H1 (cell line): Measurements from ENCODE around the gene YY1AP1. TPM values are rescaled to one million over a fixed set of nuclear protein-coding genes. Genes with fewer than 3 reads are reported as not detected.

ENCODE experiments used
- CTCF ChIA-PET: fragments of 300-600 bp; sonication (Branson Sonifier 250); formaldehyde crosslinking; loops from one replicate; lab custom pipeline; 2021; ENCODE audit not compliant: partially characterized antibody; lab: Charles Lee
- POLR2A ChIA-PET: fragments of 300-600 bp; sonication (Branson Sonifier 250); formaldehyde crosslinking; loops from one replicate; lab custom pipeline; 2021; ENCODE audit warnings: inconsistent platforms; ENCODE audit not compliant: partially characterized antibody; lab: Charles Lee
- DNase-seq, 2 experiments: peaks; one replicate each; pipeline versions ENCODE4 v3.0.0 to v3.0.0-alpha.2; 2010 to 2022; ENCODE audit warnings: low spot score in 2 of 2, low read depth in 1 of 2, mixed read lengths in 1 of 2
- FAIRE-seq: peaks from 2 replicates; lab custom pipeline; 2011; peaks lifted over from hg19 to GRCh38; lab: Jason Lieb, UNC
- H2AFZ ChIP-seq: 2 replicates; pipeline ENCODE4 v1.8.1; 2012; ENCODE audit warnings: low read length, inconsistent platforms
- H2AK5ac ChIP-seq: 2 replicates; pipeline ENCODE4 v1.6.1; 2013; ENCODE audit warnings: low read depth, low read length
- H2BK120ac ChIP-seq: replicated peaks from 2 replicates; pipeline ENCODE3; 2013; ENCODE audit warnings: low read depth, low read length, inconsistent platforms
- H2BK12ac ChIP-seq: 2 replicates; pipeline ENCODE4 v1.6.1; 2013; ENCODE audit warnings: low read depth, low read length
- H2BK15ac ChIP-seq: 2 replicates; pipeline ENCODE4 v1.6.1; 2013; ENCODE audit warnings: low read length
- H2BK20ac ChIP-seq: 2 replicates; pipeline ENCODE4 v1.6.1; 2013; ENCODE audit warnings: low read length
- H2BK5ac ChIP-seq: 2 replicates; pipeline ENCODE4 v1.6.1; 2013; ENCODE audit warnings: low read depth, low read length
- H3K14ac ChIP-seq: 2 replicates; pipeline ENCODE4 v1.6.1; 2013; ENCODE audit warnings: inconsistent platforms; ENCODE audit not compliant: insufficient read length
- H3K18ac ChIP-seq: 2 replicates; pipeline ENCODE4 v1.6.1; 2013; ENCODE audit warnings: low read length; ENCODE audit errors: extremely low read depth
- H3K23ac ChIP-seq: 2 replicates; pipeline ENCODE4 v1.6.1; 2013; ENCODE audit warnings: inconsistent platforms; ENCODE audit not compliant: insufficient read length
- H3K23me2 ChIP-seq: 2 replicates; pipeline ENCODE4 v1.6.1; 2013; ENCODE audit warnings: low read depth, low read length
- H3K27ac ChIP-seq: 2 replicates; pipeline ENCODE4 v1.6.1; 2011; ENCODE audit warnings: low read depth, low read length, inconsistent platforms
- H3K27me3 ChIP-seq, 4 experiments: replicated peaks in 1 of 4; 1 replicate in 1 of 4; 2 replicates in 3 of 4; pipeline versions ENCODE4 v1.6.1 to v1.8.1; 2011 to 2013; ENCODE audit warnings: low read length in 3 of 4, mild to moderate bottlenecking in 3 of 4, inconsistent platforms in 2 of 4, mixed read lengths in 2 of 4, moderate library complexity in 1 of 4; ENCODE audit not compliant: control insufficient read depth in 3 of 4, insufficient read depth in 3 of 4; ENCODE audit errors: extremely low read depth in 1 of 4
- H3K36me3 ChIP-seq, 4 experiments: 2 replicates each; pipeline versions ENCODE4 v1.6.1 to v1.8.1; 2011 to 2013; ENCODE audit warnings: mild to moderate bottlenecking in 4 of 4, low read length in 3 of 4, moderate library complexity in 2 of 4, control low read depth in 1 of 4, inconsistent platforms in 1 of 4; ENCODE audit not compliant: insufficient read depth in 4 of 4, control insufficient read depth in 2 of 4
- H3K4ac ChIP-seq: replicated peaks from 2 replicates; pipeline ENCODE3; 2013; ENCODE audit warnings: low read length, low read depth, mixed read lengths, inconsistent platforms; ENCODE audit not compliant: insufficient read length
- H3K4me1 ChIP-seq, 4 experiments: replicated peaks in 1 of 4; 1 replicate in 1 of 4; 2 replicates in 3 of 4; pipeline versions ENCODE4 v1.6.1 to v1.8.1; 2011 to 2013; ENCODE audit warnings: low read length in 3 of 4, inconsistent platforms in 2 of 4, mixed read lengths in 1 of 4; ENCODE audit not compliant: insufficient read depth in 4 of 4, control insufficient read depth in 3 of 4
- H3K4me2 ChIP-seq, 2 experiments: 2 replicates each; pipeline versions ENCODE4 v1.6.1 to v1.8.1; 2011 to 2013; ENCODE audit warnings: low read depth in 2 of 2, low read length in 2 of 2, control low read depth in 1 of 2, inconsistent platforms in 1 of 2, mild to moderate bottlenecking in 1 of 2; ENCODE audit not compliant: insufficient read depth in 1 of 2
- H3K4me3 ChIP-seq, 4 experiments: fragments of 200-600, 300-600 bp in 1 of 4; sonication (generic), shearing (Covaris generic), sonication (Bioruptor Twin) in 1 of 4; 2 replicates each; pipeline versions ENCODE4 v1.5.1 to v1.8.1; 2011 to 2016; ENCODE audit warnings: low read length in 4 of 4, low read depth in 3 of 4, control low read depth in 2 of 4, inconsistent platforms in 2 of 4, mild to moderate bottlenecking in 2 of 4, mixed read lengths in 1 of 4, moderate library complexity in 1 of 4; ENCODE audit not compliant: insufficient read depth in 2 of 4; ENCODE audit errors: extremely low read depth in 1 of 4
- H3K56ac ChIP-seq: replicated peaks from 2 replicates; pipeline ENCODE3; 2013; ENCODE audit warnings: low read depth, mild to moderate bottlenecking, mixed read lengths, low read length, inconsistent platforms; ENCODE audit not compliant: insufficient read length
- H3K79me1 ChIP-seq: 2 replicates; pipeline ENCODE4 v1.6.1; 2013; ENCODE audit warnings: low read depth, low read length, control low read depth
- H3K79me2 ChIP-seq, 2 experiments: 2 replicates each; pipeline versions ENCODE4 v1.6.1 to v1.8.1; 2012 to 2013; ENCODE audit warnings: low read length in 2 of 2, mild to moderate bottlenecking in 2 of 2, inconsistent platforms in 1 of 2; ENCODE audit not compliant: insufficient read depth in 2 of 2, control insufficient read depth in 1 of 2
- H3K9ac ChIP-seq, 4 experiments: replicated peaks in 1 of 4; 1 replicate in 1 of 4; 2 replicates in 3 of 4; pipeline versions ENCODE4 v1.6.1 to v1.8.1; 2011 to 2013; ENCODE audit warnings: low read depth in 3 of 4, low read length in 3 of 4, control low read depth in 2 of 4, mild to moderate bottlenecking in 2 of 4, moderate library complexity in 2 of 4, inconsistent platforms in 1 of 4; ENCODE audit errors: extremely low read depth in 1 of 4
- H3K9me3 ChIP-seq, 2 experiments: 2 replicates each; pipeline versions ENCODE4 v1.6.1 to v1.8.1; 2012 to 2013; ENCODE audit warnings: mild to moderate bottlenecking in 2 of 2, moderate library complexity in 2 of 2, control low read depth in 1 of 2, inconsistent platforms in 1 of 2, low read depth in 1 of 2, low read length in 1 of 2, mixed read lengths in 1 of 2; ENCODE audit not compliant: insufficient read depth in 2 of 2
- H4K20me1 ChIP-seq, 2 experiments: replicated peaks in 1 of 2; 2 replicates each; pipeline versions ENCODE3 to v1.8.1; 2011 to 2013; ENCODE audit warnings: inconsistent platforms in 2 of 2, low read length in 2 of 2, mild to moderate bottlenecking in 1 of 2; ENCODE audit not compliant: insufficient read depth in 2 of 2, control insufficient read depth in 1 of 2
- H4K5ac ChIP-seq: 2 replicates; pipeline ENCODE4 v1.6.1; 2013; ENCODE audit warnings: low read length, low read depth, mixed read lengths, inconsistent platforms; ENCODE audit not compliant: insufficient read length
- H4K8ac ChIP-seq: 2 replicates; pipeline ENCODE4 v1.8.0; 2013; ENCODE audit warnings: mild to moderate bottlenecking, moderate library complexity, low read length, inconsistent platforms; ENCODE audit not compliant: insufficient read depth; ENCODE audit errors: extremely low read depth
- H4K91ac ChIP-seq: replicated peaks from 2 replicates; pipeline ENCODE3; 2013; ENCODE audit warnings: low read length, mixed read lengths, inconsistent platforms; ENCODE audit not compliant: insufficient read length
- ATF3 ChIP-seq: IDR thresholded peaks from 2 replicates; pipeline ENCODE4 v1.6.1; 2011; ENCODE audit warnings: low read depth, mild to moderate bottlenecking, low read length; ENCODE audit not compliant: insufficient read depth
- CREB1 ChIP-seq: IDR thresholded peaks from 2 replicates; pipeline ENCODE4 v1.6.1; 2012; ENCODE audit warnings: inconsistent platforms
- EP300 ChIP-seq, 2 experiments: IDR thresholded peaks; 1 replicate in 1 of 2; 2 replicates in 1 of 2; pipeline ENCODE4 v1.6.1; 2011 to 2012; ENCODE audit warnings: low read depth in 2 of 2, low read length in 2 of 2, mild to moderate bottlenecking in 2 of 2, borderline replicate concordance in 1 of 2, inconsistent platforms in 1 of 2, moderate library complexity in 1 of 2
- GTF2F1 ChIP-seq: IDR thresholded peaks from 2 replicates; pipeline ENCODE4 v1.6.1; 2012; ENCODE audit warnings: low read depth, low read length, improper control_type of control experiment, borderline replicate concordance
- MAX ChIP-seq: IDR thresholded peaks from 2 replicates; pipeline ENCODE4 v1.6.1; 2012; ENCODE audit warnings: inconsistent platforms
- POU5F1 ChIP-seq: IDR thresholded peaks from 2 replicates; pipeline ENCODE4 v1.6.1; 2011; ENCODE audit warnings: low read depth, mild to moderate bottlenecking, low read length, moderate library complexity
- RXRA ChIP-seq: IDR thresholded peaks from 2 replicates; pipeline ENCODE4 v1.6.1; 2011; ENCODE audit warnings: low read depth, mild to moderate bottlenecking, low read length, moderate library complexity; ENCODE audit not compliant: insufficient read depth
- SAP30 ChIP-seq: fragments of 300-600 bp; sonication (generic); IDR thresholded peaks from 2 replicates; pipeline ENCODE4 v1.7.1; 2012; ENCODE audit warnings: low read length, moderate library complexity, mild to moderate bottlenecking, inconsistent platforms; ENCODE audit not compliant: insufficient read depth, insufficient replicate concordance
- SIN3A ChIP-seq, 2 experiments: IDR thresholded peaks in 1 of 2; conservative IDR thresholded peaks in 1 of 2; 2 replicates each; pipeline ENCODE4 v1.6.1; 2011 to 2012; ENCODE audit warnings: low read length in 2 of 2, improper control_type of control experiment in 1 of 2, low read depth in 1 of 2, mild to moderate bottlenecking in 1 of 2
- SIRT6 ChIP-seq: IDR thresholded peaks from one replicate; pipeline ENCODE4 v1.7.1; 2012; ENCODE audit warnings: low read length, inconsistent platforms
- SIX5 ChIP-seq: IDR thresholded peaks from 2 replicates; pipeline ENCODE4 v1.6.1; 2011; ENCODE audit warnings: mild to moderate bottlenecking, low read depth, low read length
- SP2 ChIP-seq: IDR thresholded peaks from 2 replicates; pipeline ENCODE4 v1.6.1; 2012; ENCODE audit warnings: mild to moderate bottlenecking, low read length, inconsistent platforms
- SUZ12 ChIP-seq: fragments of 200-600 bp; sonication (generic); IDR thresholded peaks from 2 replicates; pipeline ENCODE4 v1.6.1; 2012; ENCODE audit warnings: mild to moderate bottlenecking, inconsistent platforms, low read length, moderate library complexity, mixed read lengths
- TAF1 ChIP-seq: IDR thresholded peaks from 2 replicates; pipeline ENCODE4 v1.6.1; 2011; ENCODE audit warnings: mild to moderate bottlenecking, low read depth, low read length
- WGBS, 2 experiments: shearing (Covaris generic) in 1 of 2; methylation state at CpG; one replicate each; pipeline versions ENCODE4 v1.1.6 to v1.1.7; 2013 to 2015; ENCODE audit warnings: low lambda C conversion rate in 2 of 2, mixed read lengths in 2 of 2, inconsistent platforms in 1 of 2, low coverage in 1 of 2, missing lambda C conversion rate in 1 of 2; ENCODE audit not compliant: insufficient replicate concordance in 2 of 2, insufficient coverage in 1 of 2, insufficient read length in 1 of 2; ENCODE audit errors: extremely low coverage in 1 of 2, missing lambda C conversion rate in 1 of 2; 5-methylcytosine and 5-hydroxymethylcytosine counted together
- polyA plus RNA-seq, 7 experiments: library from polyadenylated mRNA; depleted of rRNA in 3 of 7; stranded (reverse) in 5 of 7; unstranded in 2 of 7; fragments of >200 nt in 5 of 7; fragments of 200-250 nt in 2 of 7; gene quantifications; 1 replicate in 5 of 7; 2 replicates in 1 of 7; 4 replicates in 1 of 7; pipeline versions ENCODE4 v1.2.1 to v1.2.3, GENCODE V29; 2011 to 2013; ENCODE audit warnings: missing spikeins in 2 of 7, mixed read lengths in 2 of 7
- total RNA-seq: library from RNA; stranded (reverse); fragmentation: NEBNext Ultra II Directional; extraction: Animal tissue kit (Norgen Biotek cat#: 25700); gene quantifications from 2 replicates; pipeline ENCODE4 v1.2.1, GENCODE V29; 2021

YY1AP1 gene
- total and polyA plus RNA-seq, 2 of the 8 experiments (the other 6 are each of a cell fraction or from before 2014, with no cell fraction given), result 44.2 to 48.6 TPM

GRCh38 chr1:155680531-155680930, 8.0 kb downstream of the YY1AP1 start:
- no peak for DNase-seq
- no peak overlapping the region for H3K4ac ChIP-seq
- no peak overlapping the region for H4K5ac ChIP-seq
- no peaks in the 10 kb centered on the region; a peak in 1 of 4 replicates for H3K9me3 ChIP-seq
- no peak overlapping the region for H3K18ac ChIP-seq
- H2BK120ac ChIP-seq, result no peak overlapping the region
- FAIRE-seq, result no peak
- no peak overlapping the region for H3K23ac ChIP-seq
- ChIA-PET CTCF (interaction anchor here (1.0 to 1.3 kb wide), 2 partner anchors 25 to 32 kb away, joined by 3 read pairs; no protein-coding TSS in a partner anchor), POLR2A (no interaction called here)
- no peaks in the 10 kb centered on the region for H3K4me1 ChIP-seq
- H4K91ac ChIP-seq, result no peak overlapping the region
- no peak overlapping the region for H3K14ac ChIP-seq
- H3K79me1 ChIP-seq, result peaks cover 5% of the 10 kb centered on the region
- H2BK20ac ChIP-seq, result no peak overlapping the region
- no peak overlapping the region for H4K8ac ChIP-seq
- WGBS, 2 experiments, result 94% methylated on average over 6 of the region's 6 CpGs; no CpG with 5 or more reads in 1 of the 2 experiments
- no peak overlapping the region for H3K9ac ChIP-seq
- peaks cover 3 to 6% of the 10 kb centered on the region in 2 experiments for H4K20me1 ChIP-seq
- H2BK12ac ChIP-seq, result no peak overlapping the region
- H3K27me3 ChIP-seq, result no peaks in the 10 kb centered on the region
- no peak overlapping the region for H3K4me3 ChIP-seq
- H3K23me2 ChIP-seq, result no peaks in the 10 kb centered on the region
- no peak overlapping the region for H3K4me2 ChIP-seq
- H3K36me3 ChIP-seq, result peaks cover 5 to 29% (median 17%) of the 10 kb centered on the region in 4 experiments; a peak in 6 of 8 replicates
- no peak overlapping the region for H2AK5ac ChIP-seq
- H3K79me2 ChIP-seq, result peaks cover 0 to 49% of the 10 kb centered on the region in 2 experiments; a peak in 3 of 4 replicates
- no peak overlapping the region for H2BK5ac ChIP-seq
- no peak overlapping the region for H3K27ac ChIP-seq
- H2BK15ac ChIP-seq, result no peak overlapping the region
- H3K56ac ChIP-seq, result no peak overlapping the region
- H2AFZ ChIP-seq, result no peak overlapping the region
- no peak for TF ChIP-seq SUZ12
- no peak for TF ChIP-seq SIX5
- TF ChIP-seq SP2, result no peak
- no peak for TF ChIP-seq RXRA
- TF ChIP-seq SAP30, result no peak
- no peak for TF ChIP-seq TAF1
- no peak for TF ChIP-seq ATF3
- TF ChIP-seq MAX, result no peak
- TF ChIP-seq GTF2F1, result no peak
- no peak for TF ChIP-seq SIRT6
- no peak for TF ChIP-seq EP300 (IDR thresholded peaks at IDR 0.05; ENCODE audit: borderline replicate concordance in 1 of 2, low read depth in 2 of 2, low read length in 2 of 2)
- TF ChIP-seq CREB1, result no peak
- no peak for TF ChIP-seq POU5F1
- no peak for TF ChIP-seq SIN3A (conservative IDR thresholded peaks at IDR 0.05 in 1 of 2, IDR thresholded peaks at IDR 0.05 in 1 of 2; ENCODE audit: low read depth in 1 of 2, low read length in 2 of 2)
